Lower leg skin (tissue), 3 donors: Measurements from ENCODE around the gene PLCG2.

Experiments
- POLR2A ChIP-seq, 2 donors: fragments of 450-650 bp; IDR thresholded peaks; one replicate each; pipeline ENCODE4 v1.6.1; 2016 to 2017; ENCODE audit warnings: antibody characterized with exemption in 2 of 2, mild to moderate bottlenecking in 1 of 2, moderate library complexity in 1 of 2
- TF ChIP-seq, protein P1 (sequence below), 3 donors: fragments of 450-650 bp; IDR thresholded peaks; one replicate each; pipeline ENCODE4 v1.5.1; 2016; ENCODE audit warnings: antibody characterized with exemption in 3 of 3, mild to moderate bottlenecking in 3 of 3, moderate library complexity in 2 of 3

DNA sequence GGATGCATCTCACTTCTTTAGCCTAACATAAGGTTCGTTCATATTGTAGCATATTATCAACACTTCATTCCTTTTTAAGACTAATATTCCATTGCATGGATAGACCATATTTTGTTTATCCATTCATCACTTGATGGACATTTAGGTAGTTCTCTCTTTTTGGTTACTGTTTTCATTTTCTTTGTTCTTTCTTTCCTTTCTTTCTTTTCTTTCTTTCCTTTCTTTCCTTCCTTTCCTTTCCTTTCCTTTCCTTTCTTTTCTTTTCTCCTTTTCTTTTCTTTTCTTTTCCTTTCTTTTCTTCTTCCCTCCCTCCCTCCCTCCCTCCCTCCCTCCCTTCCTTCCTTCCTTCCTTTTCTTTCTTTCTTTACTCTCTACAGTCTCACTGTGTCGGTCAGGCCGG is 24.2 kb downstream of the PLCG2 start:
- TF ChIP-seq, protein P1, sequence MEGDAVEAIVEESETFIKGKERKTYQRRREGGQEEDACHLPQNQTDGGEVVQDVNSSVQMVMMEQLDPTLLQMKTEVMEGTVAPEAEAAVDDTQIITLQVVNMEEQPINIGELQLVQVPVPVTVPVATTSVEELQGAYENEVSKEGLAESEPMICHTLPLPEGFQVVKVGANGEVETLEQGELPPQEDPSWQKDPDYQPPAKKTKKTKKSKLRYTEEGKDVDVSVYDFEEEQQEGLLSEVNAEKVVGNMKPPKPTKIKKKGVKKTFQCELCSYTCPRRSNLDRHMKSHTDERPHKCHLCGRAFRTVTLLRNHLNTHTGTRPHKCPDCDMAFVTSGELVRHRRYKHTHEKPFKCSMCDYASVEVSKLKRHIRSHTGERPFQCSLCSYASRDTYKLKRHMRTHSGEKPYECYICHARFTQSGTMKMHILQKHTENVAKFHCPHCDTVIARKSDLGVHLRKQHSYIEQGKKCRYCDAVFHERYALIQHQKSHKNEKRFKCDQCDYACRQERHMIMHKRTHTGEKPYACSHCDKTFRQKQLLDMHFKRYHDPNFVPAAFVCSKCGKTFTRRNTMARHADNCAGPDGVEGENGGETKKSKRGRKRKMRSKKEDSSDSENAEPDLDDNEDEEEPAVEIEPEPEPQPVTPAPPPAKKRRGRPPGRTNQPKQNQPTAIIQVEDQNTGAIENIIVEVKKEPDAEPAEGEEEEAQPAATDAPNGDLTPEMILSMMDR (IDR thresholded peaks at IDR 0.05): no peak
- no peak for TF ChIP-seq POLR2A (IDR thresholded peaks at IDR 0.05)
